Measurements from ENCODE around the gene NTHL1.

Gene NTHL1

GRCh38 chr16:2078096-2078495 lies 30.5 kb upstream of the NTHL1 start:
- Mint-ChIP-seq H3K27ac (no peak overlapping the region), H3K9me3 (no peaks in the 10 kb centered on the region), H3K36me3 (ENCODE audit: low read depth) (peaks cover 30% of the 10 kb centered on the region), H3K27me3 (ENCODE audit: low read depth) (no peaks in the 10 kb centered on the region), H3K4me1 (peaks cover 9% of the 10 kb centered on the region), H3K4me3 (no peak overlapping the region)
- TF ChIP-seq, protein P1, sequence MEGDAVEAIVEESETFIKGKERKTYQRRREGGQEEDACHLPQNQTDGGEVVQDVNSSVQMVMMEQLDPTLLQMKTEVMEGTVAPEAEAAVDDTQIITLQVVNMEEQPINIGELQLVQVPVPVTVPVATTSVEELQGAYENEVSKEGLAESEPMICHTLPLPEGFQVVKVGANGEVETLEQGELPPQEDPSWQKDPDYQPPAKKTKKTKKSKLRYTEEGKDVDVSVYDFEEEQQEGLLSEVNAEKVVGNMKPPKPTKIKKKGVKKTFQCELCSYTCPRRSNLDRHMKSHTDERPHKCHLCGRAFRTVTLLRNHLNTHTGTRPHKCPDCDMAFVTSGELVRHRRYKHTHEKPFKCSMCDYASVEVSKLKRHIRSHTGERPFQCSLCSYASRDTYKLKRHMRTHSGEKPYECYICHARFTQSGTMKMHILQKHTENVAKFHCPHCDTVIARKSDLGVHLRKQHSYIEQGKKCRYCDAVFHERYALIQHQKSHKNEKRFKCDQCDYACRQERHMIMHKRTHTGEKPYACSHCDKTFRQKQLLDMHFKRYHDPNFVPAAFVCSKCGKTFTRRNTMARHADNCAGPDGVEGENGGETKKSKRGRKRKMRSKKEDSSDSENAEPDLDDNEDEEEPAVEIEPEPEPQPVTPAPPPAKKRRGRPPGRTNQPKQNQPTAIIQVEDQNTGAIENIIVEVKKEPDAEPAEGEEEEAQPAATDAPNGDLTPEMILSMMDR (IDR thresholded peaks at IDR 0.05; ENCODE audit: unreplicated experiment in 3 of 3) = no peak

DNA sequence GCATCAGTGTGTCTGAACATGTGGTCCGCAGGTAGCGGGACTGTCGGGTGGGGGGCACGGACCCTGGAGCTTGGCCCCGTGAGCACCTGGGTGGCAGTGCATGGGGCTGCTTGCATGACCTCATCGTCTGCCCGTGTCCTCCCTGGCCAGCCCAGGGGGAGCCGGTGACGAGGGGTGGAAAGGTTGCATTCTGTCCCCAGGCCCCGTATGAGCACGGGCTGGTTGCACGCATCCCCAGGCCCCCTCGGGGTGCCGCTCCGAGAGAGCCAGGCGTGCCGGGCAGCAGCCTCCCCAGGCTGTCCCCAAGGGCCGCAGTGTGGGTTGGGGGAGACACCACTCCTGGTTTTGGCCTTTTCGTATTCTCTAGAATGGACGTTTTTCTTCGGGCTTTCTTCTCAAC lies 30.1 kb upstream of the NTHL1 start:
- Mint-ChIP-seq H3K36me3 (ENCODE audit: low read depth) (peaks cover 28% of the 10 kb centered on the region), H3K27me3 (ENCODE audit: low read depth) (no peaks in the 10 kb centered on the region), H3K4me1 (peaks cover 7% of the 10 kb centered on the region), H3K4me3 (no peak overlapping the region), H3K27ac (no peak overlapping the region), H3K9me3 (no peaks in the 10 kb centered on the region)
- TF ChIP-seq, protein P1 (IDR thresholded peaks at IDR 0.05; ENCODE audit: unreplicated experiment in 3 of 3) = no peak

DNA sequence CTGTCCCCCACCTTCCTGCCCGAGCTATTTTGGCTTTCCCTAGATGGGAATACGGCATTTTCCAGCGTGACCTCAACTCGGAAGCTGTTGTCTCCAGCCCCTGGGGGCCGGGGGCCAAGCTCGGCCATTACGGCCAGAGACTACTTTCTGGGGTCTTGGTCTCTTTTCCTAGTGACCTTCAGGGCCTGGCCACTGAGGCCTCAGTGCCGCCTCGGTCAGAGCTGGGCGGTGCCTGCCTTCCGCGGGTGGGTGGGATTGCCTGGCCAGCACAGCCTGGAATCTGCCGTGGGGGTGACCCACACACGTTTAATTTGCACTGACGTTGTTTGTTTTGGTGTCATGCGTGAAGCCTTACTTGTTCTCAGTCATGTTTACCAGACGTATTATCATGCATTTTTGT lies 29.4 kb upstream of the NTHL1 start:
- Mint-ChIP-seq H3K4me1 (no peaks in the 10 kb centered on the region), H3K27me3 (ENCODE audit: low read depth) (no peaks in the 10 kb centered on the region), H3K36me3 (ENCODE audit: low read depth) (peaks cover 25% of the 10 kb centered on the region), H3K9me3 (no peaks in the 10 kb centered on the region), H3K4me3 (no peak overlapping the region), H3K27ac (no peak overlapping the region)
- TF ChIP-seq, protein P1 (IDR thresholded peaks at IDR 0.05; ENCODE audit: unreplicated experiment in 3 of 3) = no peak

DNA sequence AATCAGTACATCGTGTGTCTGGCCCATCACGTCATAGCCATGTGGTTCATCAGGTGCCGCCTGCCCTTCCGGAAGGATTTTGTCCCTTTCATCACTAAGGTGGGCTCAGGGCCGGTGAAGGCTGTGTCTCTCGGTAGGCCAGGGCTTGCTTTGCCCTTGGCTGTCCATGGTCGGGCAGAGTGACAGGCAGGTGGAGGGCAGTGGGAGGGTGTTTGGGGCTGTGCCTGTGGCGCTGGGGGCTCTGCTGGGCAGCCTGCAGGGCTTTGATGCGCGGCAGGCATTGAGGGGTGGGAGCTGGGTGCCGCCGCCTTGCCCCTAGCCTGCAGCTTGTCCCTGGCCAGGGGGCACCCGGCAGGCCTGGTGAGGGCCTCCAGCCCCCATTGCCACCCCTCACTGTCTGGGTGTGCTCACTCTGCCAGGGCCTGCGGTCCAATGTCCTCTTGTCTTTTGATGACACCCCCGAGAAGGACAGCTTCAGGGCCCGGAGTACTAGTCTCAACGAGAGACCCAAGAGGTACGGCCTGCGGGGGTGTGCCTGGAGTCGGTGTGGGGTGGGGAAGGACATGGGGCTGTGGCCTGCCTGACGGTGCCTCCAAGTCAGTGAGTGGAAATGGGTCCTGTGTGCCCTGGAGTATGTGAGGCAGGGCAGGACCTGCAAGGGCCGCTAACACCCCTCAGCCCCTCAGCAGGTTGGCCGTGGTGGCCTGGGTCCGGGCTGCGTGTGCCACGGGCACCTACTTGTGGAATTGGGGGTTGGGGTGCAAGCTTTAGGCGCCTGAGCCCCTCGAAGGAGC lies 28.6 kb upstream of the NTHL1 start:
- H3K27me3 Mint-ChIP-seq (ENCODE audit: low read depth) = no peaks in the 10 kb centered on the region

DNA sequence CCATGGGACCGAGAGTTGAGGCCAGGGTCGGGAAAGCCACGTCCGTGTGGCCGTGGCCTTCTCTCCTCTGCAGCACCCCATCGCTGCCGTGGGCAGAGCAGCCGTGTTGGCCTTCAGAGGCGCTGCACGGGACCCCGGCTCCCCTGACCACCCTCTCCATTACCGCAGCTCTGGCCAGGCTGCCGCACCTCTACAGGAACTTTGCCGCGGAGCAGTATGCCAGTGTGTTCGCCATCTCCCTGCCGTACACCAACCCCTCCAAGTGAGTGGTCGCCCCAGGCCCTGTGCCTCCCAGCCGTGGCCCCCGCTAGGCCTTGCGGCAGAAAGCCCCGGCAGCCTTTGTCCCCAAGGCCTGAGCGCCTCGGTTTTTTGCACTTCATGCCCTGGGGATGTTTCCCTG lies 28.0 kb upstream of the NTHL1 start:
- Mint-ChIP-seq H3K4me3 (no peak overlapping the region), H3K36me3 (ENCODE audit: low read depth) (peaks cover 30% of the 10 kb centered on the region)
- TF ChIP-seq, protein P1 (IDR thresholded peaks at IDR 0.05; ENCODE audit: unreplicated experiment in 3 of 3) = no peak

More for the DNA sequence above, 28.6 kb upstream of the NTHL1 start:
- no peaks in the 10 kb centered on the region for H3K4me1 Mint-ChIP-seq
- H3K4me3 Mint-ChIP-seq = no peak overlapping the region
- TF ChIP-seq, protein P1 (IDR thresholded peaks at IDR 0.05; ENCODE audit: unreplicated experiment in 3 of 3) = no peak
- H3K27ac Mint-ChIP-seq = no peak overlapping the region
- H3K9me3 Mint-ChIP-seq = no peaks in the 10 kb centered on the region
- peaks cover 27% of the 10 kb centered on the region for H3K36me3 Mint-ChIP-seq (ENCODE audit: low read depth)

GRCh38 chr16:2074071-2074470 lies 26.4 kb upstream of the NTHL1 start:
- no peaks in the 10 kb centered on the region for H3K9me3 Mint-ChIP-seq
- no peaks in the 10 kb centered on the region for H3K4me1 Mint-ChIP-seq
- TF ChIP-seq, protein P1 (IDR thresholded peaks at IDR 0.05; ENCODE audit: unreplicated experiment in 3 of 3) = no peak
- H3K36me3 Mint-ChIP-seq (ENCODE audit: low read depth) = peaks cover 36% of the 10 kb centered on the region
- no peak overlapping the region for H3K4me3 Mint-ChIP-seq
- no peak overlapping the region for H3K27ac Mint-ChIP-seq
- H3K27me3 Mint-ChIP-seq (ENCODE audit: low read depth) = no peaks in the 10 kb centered on the region

More for the DNA sequence above, 28.0 kb upstream of the NTHL1 start:
- Mint-ChIP-seq H3K27me3 (ENCODE audit: low read depth) (no peaks in the 10 kb centered on the region), H3K27ac (no peak overlapping the region), H3K4me1 (no peaks in the 10 kb centered on the region), H3K9me3 (no peaks in the 10 kb centered on the region)

Measured in nephron (organoid).